GM13977 (cell line): ENCODE data around the gene AAMDC.

Experiments
- DNase-seq: peaks from one replicate; pipeline ENCODE4 v3.0.0; 2012; ENCODE audit warnings: low spot score
- CTCF ChIP-seq: IDR thresholded peaks from 2 replicates; pipeline ENCODE4 v1.5.1; 2012; ENCODE audit warnings: mild to moderate bottlenecking, control low read depth; ENCODE audit not compliant: insufficient read depth; ENCODE audit errors: extremely low read depth, missing control alignments
- in situ Hi-C: fragments of 300-500 bp; cut with MboI; formaldehyde crosslinking; loops from one replicate; pipeline ENCODE4 v1.12.0; 2022; ENCODE audit warnings: low sequenced_read_pairs, low pct_unique_long_range_greater_than_20kb, mixed read lengths, inconsistent platforms; ENCODE audit not compliant: unreplicated experiment

AAMDC gene

GRCh38 chr11:77799338-77799737 is 21.6 kb upstream of the AAMDC start:
- no peak for TF ChIP-seq CTCF
- in situ Hi-C loops: no loop called here
- DNase-seq: no peak

DNA sequence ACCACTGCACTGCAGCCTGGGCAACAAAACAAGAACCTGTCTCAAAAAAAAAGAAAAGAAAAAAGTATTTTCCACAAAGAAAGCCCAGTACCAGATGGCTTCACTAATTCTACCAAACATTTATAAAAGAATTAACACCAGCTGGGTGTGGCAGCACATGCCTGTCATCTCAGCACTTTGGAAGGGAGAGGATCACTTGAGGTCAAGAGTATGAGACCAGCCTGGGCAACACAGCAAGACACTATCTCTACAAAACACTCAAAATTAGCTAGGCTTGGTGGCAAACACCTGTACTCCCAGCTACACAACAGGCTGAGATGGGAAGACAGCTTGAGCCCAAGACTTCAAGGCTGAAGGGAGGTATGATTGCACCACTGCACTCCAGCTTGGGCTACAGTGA is 20.5 kb upstream of the AAMDC start:
- in situ Hi-C loops: no loop called here
- TF ChIP-seq CTCF: no peak
- no peak for DNase-seq

DNA sequence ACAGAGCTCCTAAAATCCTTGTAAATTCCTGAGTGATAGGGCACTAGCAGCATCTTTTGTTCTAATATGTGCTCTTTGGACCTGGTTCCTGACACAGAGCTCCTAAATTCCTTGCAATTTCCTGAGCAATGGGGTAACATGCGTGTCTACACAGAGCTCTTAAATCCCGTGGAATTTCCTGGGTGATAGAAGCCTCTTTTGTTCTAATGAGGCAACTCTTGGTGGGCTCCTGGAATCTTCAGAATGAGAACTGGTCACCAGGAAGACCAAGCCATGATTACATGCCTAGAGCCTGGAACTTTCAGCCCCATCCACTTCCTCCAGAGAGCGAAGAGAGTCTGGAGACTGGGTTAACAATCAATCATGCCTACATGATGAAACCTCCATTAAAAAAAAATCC is 19.5 kb upstream of the AAMDC start:
- DNase-seq: no peak
- TF ChIP-seq CTCF: no peak
- in situ Hi-C loops: no loop called here

DNA sequence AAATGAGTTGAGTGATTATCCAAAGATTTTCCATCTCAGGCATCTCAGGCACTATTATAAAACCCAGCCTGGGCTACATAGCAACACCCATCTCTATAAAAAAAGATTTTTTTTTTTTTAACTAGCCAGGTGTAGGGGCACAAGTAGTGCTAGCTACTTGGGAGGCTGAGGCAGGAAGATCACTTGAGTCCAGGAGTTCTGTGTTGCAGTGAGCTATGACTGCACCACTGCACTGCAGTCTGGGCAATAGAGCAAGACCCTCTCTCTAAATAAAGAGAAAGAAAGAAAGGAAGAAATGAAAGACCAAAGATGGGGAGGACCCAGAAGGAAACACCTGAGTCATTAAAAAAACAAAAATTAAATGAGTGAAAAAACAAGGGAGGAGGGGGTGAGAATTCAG is 14.5 kb upstream of the AAMDC start:
- in situ Hi-C loops: no loop called here
- no peak for TF ChIP-seq CTCF
- no peak for DNase-seq

DNA sequence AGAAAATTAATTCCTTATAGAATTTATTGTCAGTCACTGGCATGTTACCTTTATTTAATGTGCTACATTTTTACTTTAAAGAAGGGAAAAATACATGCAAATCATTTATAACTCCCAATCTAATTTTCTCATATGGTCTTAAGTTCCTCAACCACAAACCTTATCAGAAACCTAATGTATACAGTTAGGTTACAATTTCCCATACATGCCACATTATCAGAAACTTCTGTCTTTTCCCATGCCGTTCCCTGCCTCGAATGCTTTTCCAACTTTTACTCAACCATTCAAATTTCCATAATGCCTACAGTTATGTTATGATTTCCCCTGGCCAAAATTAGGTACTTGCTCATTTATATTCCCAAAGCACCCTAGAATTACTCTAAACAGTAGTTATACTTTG is 14.0 kb upstream of the AAMDC start:
- no peak for DNase-seq
- no peak for TF ChIP-seq CTCF
- in situ Hi-C loops: no loop called here

GRCh38 chr11:77813256-77813655 is 7.7 kb upstream of the AAMDC start:
- in situ Hi-C loops: no loop called here
- no peak for TF ChIP-seq CTCF
- no peak for DNase-seq

DNA sequence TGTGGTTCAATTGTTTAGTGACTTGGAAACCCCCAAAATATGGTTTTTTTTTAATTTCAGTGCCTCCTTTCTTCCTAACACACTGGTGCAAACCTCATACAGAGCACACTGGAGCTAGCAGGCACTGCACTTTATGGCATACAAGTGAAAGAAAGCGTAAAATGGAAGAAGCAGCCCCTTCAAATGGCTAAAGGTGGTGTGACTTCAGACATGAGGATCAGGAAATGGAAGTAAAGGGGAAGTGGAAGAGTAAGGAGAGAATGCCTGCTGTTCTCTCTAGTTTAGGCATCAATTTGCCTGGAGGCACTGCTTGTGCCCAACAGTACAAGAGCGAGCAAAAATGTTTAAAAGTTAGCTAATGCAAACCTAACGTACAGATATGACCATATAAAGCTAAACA is 6.1 kb upstream of the AAMDC start:
- in situ Hi-C loops: no loop called here
- TF ChIP-seq CTCF: no peak
- DNase-seq: no peak
